Measurements from ENCODE around the gene TTC34. TPM values are rescaled to one million over a fixed set of nuclear protein-coding genes. Genes with fewer than 3 reads are reported as not detected.

Gene TTC34
- total RNA-seq, 1 experiment from 2014 or later, result 0.42 TPM

- Histone ChIP-seq H3K27me3 (ENCODE audit: control insufficient read depth, insufficient read depth, low read length) (no peaks in the 10 kb centered on the region), H3K36me3 (replicated peaks; ENCODE audit: control insufficient read depth, insufficient read depth, low read length) (no peaks in the 10 kb centered on the region), H3K4me3 (ENCODE audit: insufficient read depth, low read depth, low read length) (no peak overlapping the region)
- peak; percentile 40 for DNase-seq
Observed at GRCh38 chr1:2596530-2597333, 204.8 kb downstream of the TTC34 start.

GRCh38 chr1:2595812-2596529 is 205.5 kb downstream of the TTC34 start:
- Histone ChIP-seq H3K27me3 (ENCODE audit: control insufficient read depth, insufficient read depth, low read length) (no peaks in the 10 kb centered on the region), H3K4me3 (ENCODE audit: insufficient read depth, low read depth, low read length) (no peak overlapping the region), H3K36me3 (replicated peaks; ENCODE audit: control insufficient read depth, insufficient read depth, low read length) (no peaks in the 10 kb centered on the region)
- peak; percentile 41 for DNase-seq

- Histone ChIP-seq H3K36me3 (replicated peaks; ENCODE audit: control insufficient read depth, insufficient read depth, low read length) (no peaks in the 10 kb centered on the region), H3K4me3 (ENCODE audit: insufficient read depth, low read depth, low read length) (no peak overlapping the region), H3K27me3 (ENCODE audit: control insufficient read depth, insufficient read depth, low read length) (no peaks in the 10 kb centered on the region)
- DNase-seq, result peak; percentile 53
Observed at GRCh38 chr1:2595261-2595811, 206.2 kb downstream of the TTC34 start.

GRCh38 chr1:2594641-2595131 is 206.8 kb downstream of the TTC34 start:
- H3K4me3 ChIP-seq (ENCODE audit: insufficient read depth, low read depth, low read length), result no peak overlapping the region
- no peaks in the 10 kb centered on the region for H3K27me3 ChIP-seq (ENCODE audit: control insufficient read depth, insufficient read depth, low read length)
- H3K36me3 ChIP-seq (replicated peaks; ENCODE audit: control insufficient read depth, insufficient read depth, low read length), result no peaks in the 10 kb centered on the region
- no peak for DNase-seq

- H3K27me3 ChIP-seq (ENCODE audit: control insufficient read depth, insufficient read depth, low read length), result no peaks in the 10 kb centered on the region
- peaks cover 2% of the 10 kb centered on the region; the same call in 1 of the 2 replicates for H3K36me3 ChIP-seq (replicated peaks; ENCODE audit: control insufficient read depth, insufficient read depth, low read length)
- no peak overlapping the region for H3K4me3 ChIP-seq (ENCODE audit: insufficient read depth, low read depth, low read length)
- DNase-seq, result no peak
Observed at GRCh38 chr1:2594001-2594640, 207.4 kb downstream of the TTC34 start.

- H3K4me3 ChIP-seq (ENCODE audit: insufficient read depth, low read depth, low read length), result no peak overlapping the region
- H3K36me3 ChIP-seq (replicated peaks; ENCODE audit: control insufficient read depth, insufficient read depth, low read length), result peaks cover 2% of the 10 kb centered on the region; the same call in 1 of the 2 replicates
- peak; percentile 55 for DNase-seq
- H3K27me3 ChIP-seq (ENCODE audit: control insufficient read depth, insufficient read depth, low read length), result no peaks in the 10 kb centered on the region
Observed at GRCh38 chr1:2593251-2593878, 208.1 kb downstream of the TTC34 start.

GRCh38 chr1:2592672-2593071 is 208.8 kb downstream of the TTC34 start:
- Histone ChIP-seq H3K36me3 (replicated peaks; ENCODE audit: control insufficient read depth, insufficient read depth, low read length) (peaks cover 2% of the 10 kb centered on the region; the same call in 1 of the 2 replicates), H3K27me3 (ENCODE audit: control insufficient read depth, insufficient read depth, low read length) (no peaks in the 10 kb centered on the region), H3K4me3 (ENCODE audit: insufficient read depth, low read depth, low read length) (no peak overlapping the region)
- DNase-seq, result peak; percentile 42

GRCh38 chr1:2591581-2592261 is 209.8 kb downstream of the TTC34 start:
- peaks cover 2% of the 10 kb centered on the region; the same call in 1 of the 2 replicates for H3K36me3 ChIP-seq (replicated peaks; ENCODE audit: control insufficient read depth, insufficient read depth, low read length)
- no peaks in the 10 kb centered on the region; the same call in 1 of the 2 replicates for H3K27me3 ChIP-seq (ENCODE audit: control insufficient read depth, insufficient read depth, low read length)
- no peak overlapping the region for H3K4me3 ChIP-seq (ENCODE audit: insufficient read depth, low read depth, low read length)
- peak; percentile 49 for DNase-seq

- Histone ChIP-seq H3K4me3 (ENCODE audit: insufficient read depth, low read depth, low read length) (no peak overlapping the region), H3K36me3 (replicated peaks; ENCODE audit: control insufficient read depth, insufficient read depth, low read length) (peaks cover 2% of the 10 kb centered on the region; the same call in 1 of the 2 replicates), H3K27me3 (ENCODE audit: control insufficient read depth, insufficient read depth, low read length) (no peaks in the 10 kb centered on the region; the same call in 1 of the 2 replicates)
- no peak for DNase-seq
Observed at GRCh38 chr1:2591233-2591580, 210.3 kb downstream of the TTC34 start.

- no peak for DNase-seq
- H3K4me3 ChIP-seq (ENCODE audit: insufficient read depth, low read depth, low read length), result no peak overlapping the region
- H3K27me3 ChIP-seq (ENCODE audit: control insufficient read depth, insufficient read depth, low read length), result no peaks in the 10 kb centered on the region; the same call in 1 of the 2 replicates
- peaks cover 2% of the 10 kb centered on the region; the same call in 1 of the 2 replicates for H3K36me3 ChIP-seq (replicated peaks; ENCODE audit: control insufficient read depth, insufficient read depth, low read length)
Observed at GRCh38 chr1:2590233-2591141, 211.0 kb downstream of the TTC34 start.

GRCh38 chr1:2589431-2590232 is 211.9 kb downstream of the TTC34 start:
- no peak for DNase-seq
- Histone ChIP-seq H3K27me3 (ENCODE audit: control insufficient read depth, insufficient read depth, low read length) (no peaks in the 10 kb centered on the region; the same call in 1 of the 2 replicates), H3K36me3 (replicated peaks; ENCODE audit: control insufficient read depth, insufficient read depth, low read length) (peaks cover 2% of the 10 kb centered on the region; the same call in 1 of the 2 replicates), H3K4me3 (ENCODE audit: insufficient read depth, low read depth, low read length) (no peak overlapping the region)

Measured in H7 (cell line).